HepG2 (cell line): ENCODE data around the gene SCYL1. TPM values are rescaled to one million over a fixed set of nuclear protein-coding genes. Genes with fewer than 3 reads are reported as not detected.

ENCODE experiments used
- HMG20B ChIP-seq: conservative IDR thresholded peaks from 2 replicates; pipeline ENCODE4 v1.6.1; 2016; ENCODE audit warnings: missing genetic modification reagents, missing compliant biosample characterization
- HMGXB3 ChIP-seq: sonication (generic); formaldehyde crosslinking; IDR thresholded peaks from 2 replicates; pipeline ENCODE4 v1.4.0; 2020; ENCODE audit warnings: missing genetic modification reagents, borderline replicate concordance
- PHF20 ChIP-seq: sonication (generic); formaldehyde crosslinking; IDR thresholded peaks from 2 replicates; pipeline ENCODE4 v1.5.0; 2020; ENCODE audit warnings: mild to moderate bottlenecking, missing genetic modification reagents
- SKIL ChIP-seq: sonication (generic); formaldehyde crosslinking; IDR thresholded peaks from 2 replicates; pipeline ENCODE4 v1.8.0; 2022; ENCODE audit warnings: missing genetic modification reagents, mild to moderate bottlenecking, moderate library complexity, borderline replicate concordance
- ZBTB10 ChIP-seq: sonication (generic); formaldehyde crosslinking; IDR thresholded peaks from 2 replicates; pipeline ENCODE4 v1.4.0; 2020; ENCODE audit warnings: missing genetic modification reagents, borderline replicate concordance
- ZNF740 ChIP-seq: sonication (generic); formaldehyde crosslinking; IDR thresholded peaks from 2 replicates; pipeline ENCODE4 v1.4.0; 2020; ENCODE audit warnings: missing genetic modification reagents
- ZNF749 ChIP-seq: sonication (generic); formaldehyde crosslinking; IDR thresholded peaks from 2 replicates; pipeline ENCODE4 v1.8.0; 2022; ENCODE audit warnings: mild to moderate bottlenecking, missing genetic modification reagents, moderate library complexity, borderline replicate concordance
- polyA plus RNA-seq, 8 experiments: library from polyadenylated mRNA; depleted of rRNA in 3 of 8; stranded (reverse) in 7 of 8; unstranded in 1 of 8; fragments of >200 nt; fragmentation: Illumina TruSeq in 4 of 8; extraction: Trizol in 4 of 8; gene quantifications; 2 replicates each; pipeline versions ENCODE4 v1.2.1 to v1.2.3, GENCODE V29; 2011 to 2016; ENCODE audit warnings: low read depth in 4 of 8, missing spikeins in 1 of 8, mixed read lengths in 1 of 8; ENCODE audit not compliant: insufficient read depth in 1 of 8
- total RNA-seq, 5 experiments: library from RNA; depleted of rRNA; stranded (reverse); fragments of >200 nt; fragmentation: Illumina TruSeq; extraction: Trizol; gene quantifications; 2 replicates each; pipeline ENCODE4 v1.2.3, GENCODE V29; 2016; ENCODE audit warnings: low read depth in 1 of 5
- TF ChIP-seq, protein P1 (sequence below): sonication (generic); formaldehyde crosslinking; IDR thresholded peaks from 2 replicates; pipeline ENCODE4 v1.5.1; 2020; ENCODE audit warnings: mild to moderate bottlenecking, missing genetic modification reagents
- TF ChIP-seq, protein P2 (sequence below): IDR thresholded peaks from 2 replicates; pipeline ENCODE4 v1.6.1; 2016; ENCODE audit warnings: low read depth, borderline replicate concordance
- TF ChIP-seq, protein P3 (sequence below): sonication (generic); formaldehyde crosslinking; IDR thresholded peaks from 2 replicates; pipeline ENCODE4 v1.4.0; 2020; ENCODE audit warnings: missing genetic modification reagents, borderline replicate concordance

The SCYL1 gene
- total and polyA plus RNA-seq, 2 of the 13 experiments (the other 11 are each of a cell fraction or from before 2014, with no cell fraction given) = 65.9 to 103 TPM

DNA sequence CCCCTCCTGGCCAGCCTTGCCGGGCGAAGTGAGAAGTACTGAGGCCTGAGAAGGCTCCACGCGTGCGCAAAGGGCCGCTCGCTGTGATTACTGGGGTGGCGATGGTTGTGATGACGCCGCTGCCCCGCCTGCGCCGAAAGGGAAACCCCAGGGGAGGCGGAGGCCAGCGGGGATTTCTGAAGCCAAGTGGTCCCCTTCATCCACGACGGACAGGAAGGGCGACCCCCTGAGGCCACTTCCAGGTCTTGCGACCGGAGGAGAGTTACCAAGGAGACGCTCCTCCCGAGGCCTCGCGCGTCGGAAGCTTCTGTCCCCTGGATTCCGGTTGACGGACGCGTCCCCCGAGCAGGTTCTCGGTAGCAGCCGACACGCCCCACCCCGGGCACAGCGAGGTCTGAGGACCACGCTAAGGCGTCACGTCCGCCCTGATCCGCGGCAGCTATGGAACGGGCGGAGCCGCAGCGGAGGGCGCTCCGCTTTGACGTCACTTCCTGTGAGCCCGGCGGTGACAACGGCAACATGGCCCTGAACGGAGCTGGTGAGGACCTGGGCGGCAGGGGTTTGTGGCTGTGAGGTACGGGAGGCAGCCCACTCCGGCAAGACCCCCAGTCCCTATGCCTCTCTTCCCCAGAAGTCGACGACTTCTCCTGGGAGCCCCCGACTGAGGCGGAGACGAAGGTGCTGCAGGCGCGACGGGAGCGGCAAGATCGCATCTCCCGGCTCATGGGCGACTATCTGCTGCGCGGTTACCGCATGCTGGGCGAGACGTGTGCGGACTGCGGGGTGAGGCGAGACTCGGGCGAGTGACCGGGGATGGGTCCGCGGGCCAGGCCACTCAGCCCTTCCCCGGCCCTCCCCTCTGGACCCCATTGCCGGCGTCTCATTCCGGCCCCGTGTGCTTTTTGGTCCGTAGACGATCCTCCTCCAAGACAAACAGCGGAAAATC lies 45.4 kb downstream of the SCYL1 start, which contains the start of gene ZNRD2 (continued):
- peak; percentile 62 for TF ChIP-seq HMGXB3 (CRISPR knock-in tag)
- peak; percentile 95 for TF ChIP-seq ZNF749 (CRISPR knock-in tag)
- no peak for TF ChIP-seq ZNF740 (CRISPR knock-in tag)
- TF ChIP-seq, protein P1, sequence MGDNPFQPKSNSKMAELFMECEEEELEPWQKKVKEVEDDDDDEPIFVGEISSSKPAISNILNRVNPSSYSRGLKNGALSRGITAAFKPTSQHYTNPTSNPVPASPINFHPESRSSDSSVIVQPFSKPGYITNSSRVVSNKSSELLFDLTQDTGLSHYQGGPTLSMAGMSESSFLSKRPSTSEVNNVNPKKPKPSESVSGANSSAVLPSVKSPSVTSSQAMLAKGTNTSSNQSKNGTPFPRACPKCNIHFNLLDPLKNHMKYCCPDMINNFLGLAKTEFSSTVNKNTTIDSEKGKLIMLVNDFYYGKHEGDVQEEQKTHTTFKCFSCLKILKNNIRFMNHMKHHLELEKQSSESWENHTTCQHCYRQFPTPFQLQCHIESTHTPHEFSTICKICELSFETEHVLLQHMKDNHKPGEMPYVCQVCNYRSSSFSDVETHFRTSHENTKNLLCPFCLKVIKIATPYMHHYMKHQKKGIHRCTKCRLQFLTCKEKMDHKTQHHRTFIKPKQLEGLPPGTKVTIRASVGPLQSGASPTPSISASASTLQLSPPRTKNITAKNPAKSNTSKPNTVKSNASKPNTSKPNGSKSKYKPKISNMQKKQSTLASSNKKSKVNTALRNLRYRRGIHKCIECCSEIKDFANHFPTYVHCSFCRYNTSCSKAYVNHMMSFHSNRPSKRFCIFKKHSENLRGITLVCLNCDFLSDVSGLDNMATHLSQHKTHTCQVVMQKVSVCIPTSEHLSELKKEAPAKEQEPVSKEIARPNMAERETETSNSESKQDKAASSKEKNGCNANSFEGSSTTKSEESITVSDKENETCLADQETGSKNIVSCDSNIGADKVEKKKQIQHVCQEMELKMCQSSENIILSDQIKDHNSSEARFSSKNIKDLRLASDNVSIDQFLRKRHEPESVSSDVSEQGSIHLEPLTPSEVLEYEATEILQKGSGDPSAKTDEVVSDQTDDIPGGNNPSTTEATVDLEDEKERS (CRISPR knock-in tag) = no peak
- TF ChIP-seq HMG20B (CRISPR knock-in tag) = no peak; the same call in 1 of the 2 replicates
- TF ChIP-seq, protein P2, sequence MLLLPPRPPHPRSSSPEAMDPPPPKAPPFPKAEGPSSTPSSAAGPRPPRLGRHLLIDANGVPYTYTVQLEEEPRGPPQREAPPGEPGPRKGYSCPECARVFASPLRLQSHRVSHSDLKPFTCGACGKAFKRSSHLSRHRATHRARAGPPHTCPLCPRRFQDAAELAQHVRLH (CRISPR knock-in tag) = peak; percentile 89
- TF ChIP-seq PHF20 = peak; percentile 97
- TF ChIP-seq, protein P3, sequence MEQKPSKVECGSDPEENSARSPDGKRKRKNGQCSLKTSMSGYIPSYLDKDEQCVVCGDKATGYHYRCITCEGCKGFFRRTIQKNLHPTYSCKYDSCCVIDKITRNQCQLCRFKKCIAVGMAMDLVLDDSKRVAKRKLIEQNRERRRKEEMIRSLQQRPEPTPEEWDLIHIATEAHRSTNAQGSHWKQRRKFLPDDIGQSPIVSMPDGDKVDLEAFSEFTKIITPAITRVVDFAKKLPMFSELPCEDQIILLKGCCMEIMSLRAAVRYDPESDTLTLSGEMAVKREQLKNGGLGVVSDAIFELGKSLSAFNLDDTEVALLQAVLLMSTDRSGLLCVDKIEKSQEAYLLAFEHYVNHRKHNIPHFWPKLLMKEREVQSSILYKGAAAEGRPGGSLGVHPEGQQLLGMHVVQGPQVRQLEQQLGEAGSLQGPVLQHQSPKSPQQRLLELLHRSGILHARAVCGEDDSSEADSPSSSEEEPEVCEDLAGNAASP (CRISPR knock-in tag) = peak; percentile 86
- TF ChIP-seq SKIL (CRISPR knock-in tag) = 0 out of 2 replicates have a peak, but pooled peaks have one; percentile 40
- no peak; the same call in 1 of the 2 replicates for TF ChIP-seq ZBTB10
